ENCODE measurements around the gene TMPRSS9.

GRCh38 chr19:2458054-2458453, 98.0 kb downstream of the TMPRSS9 start:
- TF ChIP-seq CTCF (IDR thresholded peaks at IDR 0.05) (no peak), ZFX (IDR thresholded peaks at IDR 0.05; ENCODE audit: borderline replicate concordance) (no peak)

Data from 22Rv1 (cell line).